GM21786 (cell line): ENCODE data around the gene NUCB1.
"Not testable (repeated sequence)": the region's sequence is repeated elsewhere in the genome, so short reads cannot be mapped to it uniquely, and the experiment has no call there.

ENCODE experiments used
- ATAC-seq: cut with Tn5 transposase; IDR thresholded peaks from one replicate; pipeline ENCODE4 v1.9.1; 2021; ENCODE audit not compliant: unreplicated experiment

Gene NUCB1

GRCh38 chr19:48874303-48875135 lies 25.6 kb upstream of the NUCB1 start:
- no peak for ATAC-seq

- not testable (repeated sequence) for ATAC-seq
These were observed 23.8 kb upstream of the NUCB1 start for GRCh38 chr19:48876043-48876981.

GRCh38 chr19:48877855-48878195 lies 22.3 kb upstream of the NUCB1 start:
- no peak for ATAC-seq

GRCh38 chr19:48878196-48879024 lies 21.7 kb upstream of the NUCB1 start:
- ATAC-seq: no peak

- no peak for ATAC-seq
These were observed 21.0 kb upstream of the NUCB1 start for GRCh38 chr19:48879025-48879637.

GRCh38 chr19:48879696-48880095 lies 20.4 kb upstream of the NUCB1 start:
- not testable (repeated sequence) for ATAC-seq

- no peak for ATAC-seq
These were observed 18.1 kb upstream of the NUCB1 start for GRCh38 chr19:48881741-48882657.

GRCh38 chr19:48883726-48884125 lies 16.4 kb upstream of the NUCB1 start:
- no peak for ATAC-seq

- ATAC-seq: no peak
These were observed 12.1 kb upstream of the NUCB1 start for GRCh38 chr19:48887861-48888612.

- not testable (repeated sequence) for ATAC-seq
These were observed 10.6 kb upstream of the NUCB1 start for GRCh38 chr19:48889496-48889895.

- ATAC-seq: no peak
These were observed 9.6 kb upstream of the NUCB1 start for GRCh38 chr19:48890551-48890950.

GRCh38 chr19:48895226-48895625 lies 4.9 kb upstream of the NUCB1 start:
- no peak for ATAC-seq

GRCh38 chr19:48896191-48896720 lies 3.9 kb upstream of the NUCB1 start:
- no peak for ATAC-seq

GRCh38 chr19:48897181-48897580 lies 2.9 kb upstream of the NUCB1 start:
- no peak for ATAC-seq

GRCh38 chr19:48899386-48899749 lies 744 bp upstream of the NUCB1 start:
- ATAC-seq: not testable (repeated sequence)

GRCh38 chr19:48900477-48901406 lies 630 bp downstream of the NUCB1 start:
- no peak for ATAC-seq

- not testable (repeated sequence) for ATAC-seq
These were observed 2.2 kb downstream of the NUCB1 start for GRCh38 chr19:48902291-48902690.

- ATAC-seq: not testable (repeated sequence)
These were observed 3.7 kb downstream of the NUCB1 start for GRCh38 chr19:48903788-48904187.
